DND-41 (cell line): Measurements from ENCODE around the gene PARVB.

ENCODE experiments used
- ATAC-seq: fragments of 200-7000 bp; cut with Tn5 transposase; 3 replicates; pipeline ENCODE4 v1.9.1; 2021; ENCODE audit warnings: low read depth; ENCODE audit not compliant: insufficient read depth
- DNase-seq: peaks from one replicate; pipeline ENCODE4 v3.0.0-alpha.2; 2020
- H2AFZ ChIP-seq: 2 replicates; pipeline ENCODE4 v1.6.0; 2012; ENCODE audit warnings: low read depth, low read length
- H3K27ac ChIP-seq: 2 replicates; pipeline ENCODE4 v1.5.1; 2012; ENCODE audit warnings: low read length, inconsistent platforms
- H3K27me3 ChIP-seq: fragments of 200-600 bp; sonication (generic); 2 replicates; pipeline ENCODE4 v1.6.0; 2012; ENCODE audit warnings: low read length, mild to moderate bottlenecking, inconsistent platforms; ENCODE audit not compliant: insufficient read depth, poor library complexity
- H3K36me3 ChIP-seq: 2 replicates; pipeline ENCODE4 v1.5.1; 2012; ENCODE audit warnings: low read length, inconsistent platforms; ENCODE audit not compliant: insufficient read depth
- H3K4me1 ChIP-seq: 2 replicates; pipeline ENCODE4 v1.5.1; 2012; ENCODE audit warnings: mild to moderate bottlenecking, low read length; ENCODE audit not compliant: insufficient read depth
- H3K4me2 ChIP-seq: 2 replicates; pipeline ENCODE4 v1.6.0; 2012; ENCODE audit warnings: mild to moderate bottlenecking, moderate library complexity, low read length, inconsistent platforms; ENCODE audit not compliant: insufficient read depth
- H3K4me3 ChIP-seq, 2 experiments: fragments of 200-600 bp in 1 of 2; shearing (Covaris generic) in 1 of 2; 2 replicates each; pipeline ENCODE4 v1.5.1; 2012 to 2016; ENCODE audit warnings: inconsistent platforms in 2 of 2, low read length in 2 of 2, mild to moderate bottlenecking in 2 of 2, low read depth in 1 of 2, moderate library complexity in 1 of 2
- H3K79me2 ChIP-seq: 2 replicates; pipeline ENCODE4 v1.6.0; 2012; ENCODE audit warnings: low read length, inconsistent platforms; ENCODE audit not compliant: insufficient read depth
- H3K9ac ChIP-seq: 2 replicates; pipeline ENCODE4 v1.6.0; 2012; ENCODE audit warnings: low read depth, mild to moderate bottlenecking, inconsistent platforms, low read length, moderate library complexity
- H3K9me3 ChIP-seq: 2 replicates; pipeline ENCODE4 v1.5.1; 2012; ENCODE audit warnings: low read length, moderate library complexity, mild to moderate bottlenecking, inconsistent platforms; ENCODE audit not compliant: insufficient read depth, severe bottlenecking
- H4K20me1 ChIP-seq: 2 replicates; pipeline ENCODE4 v1.6.0; 2012; ENCODE audit warnings: low read length; ENCODE audit not compliant: insufficient read depth
- CTCF ChIP-seq: IDR thresholded peaks from 2 replicates; pipeline ENCODE4 v1.5.1; 2012; ENCODE audit warnings: borderline replicate concordance, low read length, moderate library complexity, mild to moderate bottlenecking; ENCODE audit not compliant: poor library complexity, severe bottlenecking; ENCODE audit errors: extremely low read depth
- EZH2 ChIP-seq: IDR thresholded peaks from 3 replicates; pipeline ENCODE4 v1.6.1; 2012; ENCODE audit warnings: borderline replicate concordance, low read depth, mild to moderate bottlenecking, moderate library complexity, low read length, inconsistent platforms; ENCODE audit not compliant: severe bottlenecking

PARVB gene

GRCh38 chr22:44185237-44186120 is 161.4 kb downstream of the PARVB start:
- Histone ChIP-seq H3K27me3 (no peaks in the 10 kb centered on the region), H3K4me2 (no peak overlapping the region), H2AFZ (no peak overlapping the region), H3K9ac (no peak overlapping the region), H3K4me1 (peaks cover 27% of the 10 kb centered on the region), H3K9me3 (no peaks in the 10 kb centered on the region), H3K79me2 (peaks cover 23% of the 10 kb centered on the region), H3K27ac (no peak overlapping the region), H4K20me1 (peaks cover 18% of the 10 kb centered on the region), H3K36me3 (peaks cover 25% of the 10 kb centered on the region), H3K4me3 (no peak overlapping the region)
- no peak for TF ChIP-seq CTCF
- no peak for TF ChIP-seq EZH2
- DNase-seq (no peak), ATAC-seq (no peak)

GRCh38 chr22:44186121-44186510 is 162.0 kb downstream of the PARVB start:
- TF ChIP-seq CTCF (no peak), EZH2 (no peak)
- H3K4me3 ChIP-seq: no peak overlapping the region
- peaks cover 25% of the 10 kb centered on the region for H3K36me3 ChIP-seq
- H3K27me3 ChIP-seq: no peaks in the 10 kb centered on the region
- H4K20me1 ChIP-seq: peaks cover 18% of the 10 kb centered on the region
- no peak overlapping the region for H3K27ac ChIP-seq
- no peak overlapping the region for H2AFZ ChIP-seq
- H3K79me2 ChIP-seq: peaks cover 23% of the 10 kb centered on the region
- H3K4me1 ChIP-seq: peaks cover 20% of the 10 kb centered on the region
- no peaks in the 10 kb centered on the region for H3K9me3 ChIP-seq
- no peak overlapping the region for H3K9ac ChIP-seq
- DNase-seq (no peak), ATAC-seq (no peak)
- H3K4me2 ChIP-seq: no peak overlapping the region

- Histone ChIP-seq H3K4me1 (peaks cover 18% of the 10 kb centered on the region), H3K36me3 (peaks cover 25% of the 10 kb centered on the region), H3K79me2 (peaks cover 19% of the 10 kb centered on the region), H3K9ac (no peak overlapping the region), H4K20me1 (peaks cover 18% of the 10 kb centered on the region), H3K9me3 (no peaks in the 10 kb centered on the region), H3K27ac (no peak overlapping the region), H3K4me3 (no peak overlapping the region), H2AFZ (no peak overlapping the region), H3K27me3 (no peaks in the 10 kb centered on the region), H3K4me2 (no peak overlapping the region)
- DNase-seq: no peak
- no peak for ATAC-seq
- TF ChIP-seq CTCF: no peak
- TF ChIP-seq EZH2: no peak
Measured at GRCh38 chr22:44186737-44187136, 162.6 kb downstream of the PARVB start.
